ENCODE results near the gene CPNE7. TPM values are rescaled to one million over a fixed set of nuclear protein-coding genes. Genes with fewer than 3 reads are reported as not detected.

CPNE7 gene
- total and polyA plus RNA-seq, 10 of the 15 experiments (the other 5 are each of a cell fraction or from before 2014, with no cell fraction given), result 0.29 to 46.9 (median 17.5) TPM

GRCh38 chr16:89613231-89613953 lies 37.8 kb downstream of the CPNE7 start, which contains the start of gene DPEP1:
TSS of gene DPEP1 (plus strand) at chr16:89613642. CDS start at chr16:89630411, 16,769 bp downstream.
- in situ Hi-C loops (cut with MboI) (no loop called here), intact Hi-C loops (cut with micrococcal nuclease; ENCODE audit: unreplicated experiment) (no loop called here)
- POLR2A ChIA-PET, result no interaction called here
- Histone ChIP-seq H4K20me1 (ENCODE audit: control insufficient read depth, insufficient read depth) (no peaks in the 10 kb centered on the region), H3K9me3 (replicated peaks; ENCODE audit: control insufficient read depth, insufficient read depth, low read length) (no peaks in the 10 kb centered on the region), H3K9ac (ENCODE audit: control insufficient read depth, insufficient read depth, low read length) (no peak within 1 kb of the TSS), H3K27me3 (replicated peaks in 1 of 2; ENCODE audit: control insufficient read depth in 2 of 2, insufficient read depth in 2 of 2, low read length in 1 of 2) (no peaks in the 10 kb centered on the region), H3K36me3 (ENCODE audit: control insufficient read depth in 2 of 2, insufficient read depth in 2 of 2, low read length in 1 of 2) (no peaks in the 10 kb centered on the region), H3K4me3 (no peak within 1 kb of the TSS), H3K4me1 (ENCODE audit: control insufficient read depth, insufficient read depth, low read length) (no peaks in the 10 kb centered on the region), H3K79me2 (ENCODE audit: control insufficient read depth, insufficient read depth, low read length) (no peaks in the 10 kb centered on the region), H3K27ac (ENCODE audit: control insufficient read depth, insufficient read depth) (no peak within 1 kb of the TSS), H2AFZ (ENCODE audit: control insufficient read depth, low read depth, low read length) (no peak within 1 kb of the TSS), H3K4me2 (ENCODE audit: control insufficient read depth, insufficient read depth) (no peak within 1 kb of the TSS)
- FAIRE-seq (no peak), ATAC-seq (no peak), DNase-seq (ENCODE audit: low read depth, low spot score) (no peak)
- SMC1A ChIA-PET (ENCODE audit: uncharacterized antibody, unreplicated experiment), result no interaction called here
- BruUV-seq (replicated peaks), result no TSS peak
- CTCF ChIA-PET, result interaction anchor here (1.7 kb wide), 1 partner anchor 28 kb away, joined by 6 read pairs; no protein-coding TSS in a partner anchor
- no peak for TF ChIP-seq CHD1 (IDR thresholded peaks at IDR 0.05; ENCODE audit: low read depth, low read length)
- 56% methylated on average over 19 of the region's 19 CpGs for WGBS (ENCODE audit: insufficient coverage, insufficient replicate concordance, low lambda C conversion rate, missing lambda C conversion rate)
- RAD21 ChIA-PET (ENCODE audit: unreplicated experiment), result no interaction called here

DNA sequence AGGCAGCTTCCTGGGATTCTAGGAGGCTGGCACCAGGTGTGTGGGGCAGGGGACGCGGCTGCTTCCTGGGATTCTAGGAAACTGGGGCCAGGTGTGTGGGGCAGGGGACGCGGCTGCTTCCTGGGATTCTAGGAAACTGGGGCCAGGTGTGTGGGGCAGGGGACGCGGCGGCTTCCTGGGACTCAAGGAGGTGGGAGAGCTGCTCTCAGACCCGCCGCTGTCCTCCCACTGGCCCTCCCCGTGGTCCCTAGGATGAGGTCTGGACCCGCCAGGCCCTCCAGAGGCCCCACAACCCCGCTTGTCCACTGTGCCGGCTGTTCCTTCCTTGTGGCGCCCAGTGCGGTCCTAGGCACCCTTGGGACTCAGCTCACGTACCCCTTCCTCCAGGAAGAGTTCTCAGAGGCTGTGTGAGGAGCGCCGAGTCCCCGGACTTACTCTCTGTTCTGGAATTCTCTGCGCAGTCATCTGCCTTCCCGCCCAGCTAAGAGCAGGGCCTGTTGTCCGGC lies 38.4 kb downstream of the CPNE7 start:
- CTCF ChIA-PET, result interaction anchor here (0.6 to 1.7 kb wide), 3 partner anchors 12 to 46 kb away, joined by 3 to 6 read pairs (median 4); no protein-coding TSS in a partner anchor
- no peaks in the 10 kb centered on the region for H3K4me1 ChIP-seq (ENCODE audit: control insufficient read depth, insufficient read depth, low read length)
- no TSS peak for BruUV-seq (replicated peaks)
- in situ Hi-C loops (cut with MboI) (no loop called here), intact Hi-C loops (cut with micrococcal nuclease; ENCODE audit: unreplicated experiment) (no loop called here)
- no peak overlapping the region for H3K4me3 ChIP-seq
- no peaks in the 10 kb centered on the region for H3K79me2 ChIP-seq (ENCODE audit: control insufficient read depth, insufficient read depth, low read length)
- H3K4me2 ChIP-seq (ENCODE audit: control insufficient read depth, insufficient read depth), result no peak overlapping the region
- H3K27ac ChIP-seq (ENCODE audit: control insufficient read depth, insufficient read depth), result no peak overlapping the region
- ATAC-seq (no peak), FAIRE-seq (no peak), DNase-seq (ENCODE audit: low read depth, low spot score) (no peak)
- WGBS (ENCODE audit: insufficient coverage, insufficient replicate concordance, low lambda C conversion rate, missing lambda C conversion rate), result 65% methylated on average over 21 of the region's 22 CpGs
- POLR2A ChIA-PET, result no interaction called here
- H3K9ac ChIP-seq (ENCODE audit: control insufficient read depth, insufficient read depth, low read length), result no peak overlapping the region
- no peaks in the 10 kb centered on the region for H4K20me1 ChIP-seq (ENCODE audit: control insufficient read depth, insufficient read depth)
- H3K27me3 ChIP-seq (replicated peaks in 1 of 2; ENCODE audit: control insufficient read depth in 2 of 2, insufficient read depth in 2 of 2, low read length in 1 of 2), result no peaks in the 10 kb centered on the region
- no peak overlapping the region for H2AFZ ChIP-seq (ENCODE audit: control insufficient read depth, low read depth, low read length)
- RAD21 ChIA-PET (ENCODE audit: unreplicated experiment), result no interaction called here
- SMC1A ChIA-PET (ENCODE audit: uncharacterized antibody, unreplicated experiment), result interaction anchor here (1.3 kb wide), 1 partner anchor 246 kb away, joined by 3 read pairs; no protein-coding TSS in a partner anchor
- H3K36me3 ChIP-seq (ENCODE audit: control insufficient read depth in 2 of 2, insufficient read depth in 2 of 2, low read length in 1 of 2), result no peaks in the 10 kb centered on the region
- no peaks in the 10 kb centered on the region for H3K9me3 ChIP-seq (replicated peaks; ENCODE audit: control insufficient read depth, insufficient read depth, low read length)
- TF ChIP-seq, protein P1, sequence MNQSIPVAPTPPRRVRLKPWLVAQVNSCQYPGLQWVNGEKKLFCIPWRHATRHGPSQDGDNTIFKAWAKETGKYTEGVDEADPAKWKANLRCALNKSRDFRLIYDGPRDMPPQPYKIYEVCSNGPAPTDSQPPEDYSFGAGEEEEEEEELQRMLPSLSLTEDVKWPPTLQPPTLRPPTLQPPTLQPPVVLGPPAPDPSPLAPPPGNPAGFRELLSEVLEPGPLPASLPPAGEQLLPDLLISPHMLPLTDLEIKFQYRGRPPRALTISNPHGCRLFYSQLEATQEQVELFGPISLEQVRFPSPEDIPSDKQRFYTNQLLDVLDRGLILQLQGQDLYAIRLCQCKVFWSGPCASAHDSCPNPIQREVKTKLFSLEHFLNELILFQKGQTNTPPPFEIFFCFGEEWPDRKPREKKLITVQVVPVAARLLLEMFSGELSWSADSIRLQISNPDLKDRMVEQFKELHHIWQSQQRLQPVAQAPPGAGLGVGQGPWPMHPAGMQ (IDR thresholded peaks at IDR 0.05; ENCODE audit: borderline replicate concordance), result no peak
- TF ChIP-seq POLR2AphosphoS5 (IDR thresholded peaks at IDR 0.05; ENCODE audit: low read length) (no peak), EED (IDR thresholded peaks at IDR 0.05; ENCODE audit: low read depth) (no peak), KAT2A (conservative IDR thresholded peaks at IDR 0.05; ENCODE audit: control insufficient read depth, low read depth, low read length) (no peak), RUNX3 (IDR thresholded peaks at IDR 0.05; ENCODE audit: low read length) (no peak), IKZF2 (IDR thresholded peaks at IDR 0.05) (no peak), STAT3 (IDR thresholded peaks at IDR 0.05; ENCODE audit: low read depth, low read length) (no peak)
- TF ChIP-seq, protein P2, sequence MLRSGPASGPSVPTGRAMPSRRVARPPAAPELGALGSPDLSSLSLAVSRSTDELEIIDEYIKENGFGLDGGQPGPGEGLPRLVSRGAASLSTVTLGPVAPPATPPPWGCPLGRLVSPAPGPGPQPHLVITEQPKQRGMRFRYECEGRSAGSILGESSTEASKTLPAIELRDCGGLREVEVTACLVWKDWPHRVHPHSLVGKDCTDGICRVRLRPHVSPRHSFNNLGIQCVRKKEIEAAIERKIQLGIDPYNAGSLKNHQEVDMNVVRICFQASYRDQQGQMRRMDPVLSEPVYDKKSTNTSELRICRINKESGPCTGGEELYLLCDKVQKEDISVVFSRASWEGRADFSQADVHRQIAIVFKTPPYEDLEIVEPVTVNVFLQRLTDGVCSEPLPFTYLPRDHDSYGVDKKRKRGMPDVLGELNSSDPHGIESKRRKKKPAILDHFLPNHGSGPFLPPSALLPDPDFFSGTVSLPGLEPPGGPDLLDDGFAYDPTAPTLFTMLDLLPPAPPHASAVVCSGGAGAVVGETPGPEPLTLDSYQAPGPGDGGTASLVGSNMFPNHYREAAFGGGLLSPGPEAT (IDR thresholded peaks at IDR 0.05; ENCODE audit: low read depth), result no peak
- TF ChIP-seq, protein P3, sequence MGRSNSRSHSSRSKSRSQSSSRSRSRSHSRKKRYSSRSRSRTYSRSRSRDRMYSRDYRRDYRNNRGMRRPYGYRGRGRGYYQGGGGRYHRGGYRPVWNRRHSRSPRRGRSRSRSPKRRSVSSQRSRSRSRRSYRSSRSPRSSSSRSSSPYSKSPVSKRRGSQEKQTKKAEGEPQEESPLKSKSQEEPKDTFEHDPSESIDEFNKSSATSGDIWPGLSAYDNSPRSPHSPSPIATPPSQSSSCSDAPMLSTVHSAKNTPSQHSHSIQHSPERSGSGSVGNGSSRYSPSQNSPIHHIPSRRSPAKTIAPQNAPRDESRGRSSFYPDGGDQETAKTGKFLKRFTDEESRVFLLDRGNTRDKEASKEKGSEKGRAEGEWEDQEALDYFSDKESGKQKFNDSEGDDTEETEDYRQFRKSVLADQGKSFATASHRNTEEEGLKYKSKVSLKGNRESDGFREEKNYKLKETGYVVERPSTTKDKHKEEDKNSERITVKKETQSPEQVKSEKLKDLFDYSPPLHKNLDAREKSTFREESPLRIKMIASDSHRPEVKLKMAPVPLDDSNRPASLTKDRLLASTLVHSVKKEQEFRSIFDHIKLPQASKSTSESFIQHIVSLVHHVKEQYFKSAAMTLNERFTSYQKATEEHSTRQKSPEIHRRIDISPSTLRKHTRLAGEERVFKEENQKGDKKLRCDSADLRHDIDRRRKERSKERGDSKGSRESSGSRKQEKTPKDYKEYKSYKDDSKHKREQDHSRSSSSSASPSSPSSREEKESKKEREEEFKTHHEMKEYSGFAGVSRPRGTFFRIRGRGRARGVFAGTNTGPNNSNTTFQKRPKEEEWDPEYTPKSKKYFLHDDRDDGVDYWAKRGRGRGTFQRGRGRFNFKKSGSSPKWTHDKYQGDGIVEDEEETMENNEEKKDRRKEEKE (IDR thresholded peaks at IDR 0.05), result no peak

All from GM12878 (cell line).